DND-41 (cell line): Measurements from ENCODE around the gene TSPAN18.

Experiments used
- ATAC-seq: fragments of 200-7000 bp; cut with Tn5 transposase; 3 replicates; pipeline ENCODE4 v1.9.1; 2021; ENCODE audit warnings: low read depth; ENCODE audit not compliant: insufficient read depth
- DNase-seq: peaks from one replicate; pipeline ENCODE4 v3.0.0-alpha.2; 2020
- H2AFZ ChIP-seq: 2 replicates; pipeline ENCODE4 v1.6.0; 2012; ENCODE audit warnings: low read depth, low read length
- H3K27ac ChIP-seq: 2 replicates; pipeline ENCODE4 v1.5.1; 2012; ENCODE audit warnings: low read length, inconsistent platforms
- H3K27me3 ChIP-seq: fragments of 200-600 bp; sonication (generic); 2 replicates; pipeline ENCODE4 v1.6.0; 2012; ENCODE audit warnings: low read length, mild to moderate bottlenecking, inconsistent platforms; ENCODE audit not compliant: insufficient read depth, poor library complexity
- H3K36me3 ChIP-seq: 2 replicates; pipeline ENCODE4 v1.5.1; 2012; ENCODE audit warnings: low read length, inconsistent platforms; ENCODE audit not compliant: insufficient read depth
- H3K4me1 ChIP-seq: 2 replicates; pipeline ENCODE4 v1.5.1; 2012; ENCODE audit warnings: mild to moderate bottlenecking, low read length; ENCODE audit not compliant: insufficient read depth
- H3K4me2 ChIP-seq: 2 replicates; pipeline ENCODE4 v1.6.0; 2012; ENCODE audit warnings: mild to moderate bottlenecking, moderate library complexity, low read length, inconsistent platforms; ENCODE audit not compliant: insufficient read depth
- H3K4me3 ChIP-seq, 2 experiments: fragments of 200-600 bp in 1 of 2; shearing (Covaris generic) in 1 of 2; 2 replicates each; pipeline ENCODE4 v1.5.1; 2012 to 2016; ENCODE audit warnings: inconsistent platforms in 2 of 2, low read length in 2 of 2, mild to moderate bottlenecking in 2 of 2, low read depth in 1 of 2, moderate library complexity in 1 of 2
- H3K79me2 ChIP-seq: 2 replicates; pipeline ENCODE4 v1.6.0; 2012; ENCODE audit warnings: low read length, inconsistent platforms; ENCODE audit not compliant: insufficient read depth
- H3K9ac ChIP-seq: 2 replicates; pipeline ENCODE4 v1.6.0; 2012; ENCODE audit warnings: low read depth, mild to moderate bottlenecking, inconsistent platforms, low read length, moderate library complexity
- H3K9me3 ChIP-seq: 2 replicates; pipeline ENCODE4 v1.5.1; 2012; ENCODE audit warnings: low read length, moderate library complexity, mild to moderate bottlenecking, inconsistent platforms; ENCODE audit not compliant: insufficient read depth, severe bottlenecking
- H4K20me1 ChIP-seq: 2 replicates; pipeline ENCODE4 v1.6.0; 2012; ENCODE audit warnings: low read length; ENCODE audit not compliant: insufficient read depth
- EZH2 ChIP-seq: IDR thresholded peaks from 3 replicates; pipeline ENCODE4 v1.6.1; 2012; ENCODE audit warnings: borderline replicate concordance, low read depth, mild to moderate bottlenecking, moderate library complexity, low read length, inconsistent platforms; ENCODE audit not compliant: severe bottlenecking
- TF ChIP-seq, protein P1 (sequence below): IDR thresholded peaks from 2 replicates; pipeline ENCODE4 v1.5.1; 2012; ENCODE audit warnings: borderline replicate concordance, low read length, moderate library complexity, mild to moderate bottlenecking; ENCODE audit not compliant: poor library complexity, severe bottlenecking; ENCODE audit errors: extremely low read depth

TSPAN18 gene

DNA sequence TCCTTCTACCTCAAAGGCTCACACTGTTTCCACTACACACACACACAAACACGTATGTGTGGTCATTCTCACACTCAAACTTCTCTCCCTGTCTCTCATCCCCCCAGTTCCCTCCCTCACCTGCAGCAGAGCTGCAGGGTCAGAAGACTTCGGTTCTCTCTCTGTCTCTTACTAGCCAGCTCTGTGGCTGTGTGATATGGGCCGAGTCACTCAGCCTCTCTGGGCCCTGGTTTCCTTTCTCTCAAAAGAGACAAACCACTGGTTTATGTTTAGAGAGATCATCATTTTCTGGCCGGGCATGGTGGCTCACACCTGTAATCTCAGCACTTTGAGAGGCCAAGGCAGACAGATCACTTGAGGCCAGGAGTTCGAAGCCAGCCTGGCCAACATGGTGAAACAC, 21.1 kb downstream of the TSPAN18 start:
- Histone ChIP-seq H3K27ac (no peak overlapping the region), H2AFZ (no peak overlapping the region), H3K9me3 (no peaks in the 10 kb centered on the region), H3K79me2 (no peaks in the 10 kb centered on the region), H3K27me3 (peaks cover 20% of the 10 kb centered on the region), H3K4me2 (no peak overlapping the region), H3K9ac (no peak overlapping the region), H3K4me3 (no peak overlapping the region), H4K20me1 (0 out of 2 replicates have a peak, but pooled peaks cover 2% of the 10 kb centered on the region), H3K36me3 (no peaks in the 10 kb centered on the region), H3K4me1 (no peaks in the 10 kb centered on the region)
- ATAC-seq (no peak), DNase-seq (no peak)
- TF ChIP-seq, protein P1, sequence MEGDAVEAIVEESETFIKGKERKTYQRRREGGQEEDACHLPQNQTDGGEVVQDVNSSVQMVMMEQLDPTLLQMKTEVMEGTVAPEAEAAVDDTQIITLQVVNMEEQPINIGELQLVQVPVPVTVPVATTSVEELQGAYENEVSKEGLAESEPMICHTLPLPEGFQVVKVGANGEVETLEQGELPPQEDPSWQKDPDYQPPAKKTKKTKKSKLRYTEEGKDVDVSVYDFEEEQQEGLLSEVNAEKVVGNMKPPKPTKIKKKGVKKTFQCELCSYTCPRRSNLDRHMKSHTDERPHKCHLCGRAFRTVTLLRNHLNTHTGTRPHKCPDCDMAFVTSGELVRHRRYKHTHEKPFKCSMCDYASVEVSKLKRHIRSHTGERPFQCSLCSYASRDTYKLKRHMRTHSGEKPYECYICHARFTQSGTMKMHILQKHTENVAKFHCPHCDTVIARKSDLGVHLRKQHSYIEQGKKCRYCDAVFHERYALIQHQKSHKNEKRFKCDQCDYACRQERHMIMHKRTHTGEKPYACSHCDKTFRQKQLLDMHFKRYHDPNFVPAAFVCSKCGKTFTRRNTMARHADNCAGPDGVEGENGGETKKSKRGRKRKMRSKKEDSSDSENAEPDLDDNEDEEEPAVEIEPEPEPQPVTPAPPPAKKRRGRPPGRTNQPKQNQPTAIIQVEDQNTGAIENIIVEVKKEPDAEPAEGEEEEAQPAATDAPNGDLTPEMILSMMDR, result no peak
- no peak for TF ChIP-seq EZH2

DNA sequence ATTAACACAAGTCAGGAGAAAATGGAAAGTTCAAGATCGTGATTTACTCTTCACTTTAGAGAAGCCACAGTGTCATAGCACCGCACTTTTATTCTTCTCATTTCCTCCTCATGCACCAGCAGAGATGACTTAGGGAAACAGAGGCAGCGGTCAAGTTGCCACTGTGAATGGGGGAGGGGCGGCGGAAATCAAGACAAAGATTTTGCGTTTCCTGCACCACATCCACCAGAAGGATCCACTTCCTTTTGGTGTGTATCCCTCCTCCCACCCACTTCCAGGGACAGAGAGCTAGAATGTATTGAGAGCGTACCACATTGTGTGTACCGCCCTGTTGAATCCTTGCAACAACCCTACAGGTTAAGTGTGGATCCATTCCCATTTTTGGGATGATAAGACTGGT, 21.8 kb downstream of the TSPAN18 start:
- peaks cover 20% of the 10 kb centered on the region for H3K27me3 ChIP-seq
- H3K4me2 ChIP-seq, result no peak overlapping the region
- H3K79me2 ChIP-seq, result no peaks in the 10 kb centered on the region
- no peak overlapping the region for H3K27ac ChIP-seq
- H3K4me1 ChIP-seq, result no peaks in the 10 kb centered on the region
- H2AFZ ChIP-seq, result no peak overlapping the region
- H3K4me3 ChIP-seq, result no peak overlapping the region
- no peak overlapping the region for H3K9ac ChIP-seq
- H3K9me3 ChIP-seq, result no peaks in the 10 kb centered on the region
- no peaks in the 10 kb centered on the region for H3K36me3 ChIP-seq
- H4K20me1 ChIP-seq, result 0 out of 2 replicates have a peak, but pooled peaks cover 2% of the 10 kb centered on the region
- ATAC-seq, result no peak
- TF ChIP-seq, protein P1, result no peak
- no peak for TF ChIP-seq EZH2
- DNase-seq, result no peak

DNA sequence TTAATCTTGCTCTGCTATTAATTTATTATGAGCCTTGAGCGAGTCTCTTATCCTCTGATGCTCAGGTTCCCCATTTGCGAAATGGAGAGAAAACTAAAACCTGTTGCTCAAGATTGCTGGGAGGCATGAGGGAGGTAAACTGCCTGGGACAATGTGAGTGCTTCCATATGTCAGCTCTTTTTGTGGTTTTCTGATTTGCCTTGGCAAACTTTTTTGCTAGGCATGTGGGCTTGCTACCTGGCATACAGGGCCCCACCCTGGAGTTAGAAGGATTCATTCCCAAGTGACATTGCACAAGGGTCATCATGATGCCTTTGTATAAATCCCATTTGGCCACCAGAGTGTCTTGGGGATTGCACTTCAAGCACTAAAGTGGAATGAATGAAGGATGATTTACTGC, 22.4 kb downstream of the TSPAN18 start:
- Histone ChIP-seq H3K36me3 (no peaks in the 10 kb centered on the region), H3K9me3 (no peaks in the 10 kb centered on the region), H3K79me2 (no peaks in the 10 kb centered on the region), H3K27me3 (peaks cover 17% of the 10 kb centered on the region), H3K4me3 (no peak overlapping the region), H4K20me1 (0 out of 2 replicates have a peak, but pooled peaks cover 2% of the 10 kb centered on the region), H2AFZ (no peak overlapping the region), H3K9ac (no peak overlapping the region), H3K4me2 (no peak overlapping the region), H3K4me1 (no peaks in the 10 kb centered on the region), H3K27ac (no peak overlapping the region)
- TF ChIP-seq EZH2, result no peak
- TF ChIP-seq, protein P1, result no peak
- DNase-seq (no peak), ATAC-seq (no peak)
